HG02973 (cell line): ENCODE measurements around the gene RIMBP2.

Source experiments
- ATAC-seq: cut with Tn5 transposase; IDR thresholded peaks from one replicate; pipeline ENCODE4 v1.9.1; 2021; ENCODE audit warnings: moderate library complexity; ENCODE audit not compliant: unreplicated experiment

Gene RIMBP2

DNA sequence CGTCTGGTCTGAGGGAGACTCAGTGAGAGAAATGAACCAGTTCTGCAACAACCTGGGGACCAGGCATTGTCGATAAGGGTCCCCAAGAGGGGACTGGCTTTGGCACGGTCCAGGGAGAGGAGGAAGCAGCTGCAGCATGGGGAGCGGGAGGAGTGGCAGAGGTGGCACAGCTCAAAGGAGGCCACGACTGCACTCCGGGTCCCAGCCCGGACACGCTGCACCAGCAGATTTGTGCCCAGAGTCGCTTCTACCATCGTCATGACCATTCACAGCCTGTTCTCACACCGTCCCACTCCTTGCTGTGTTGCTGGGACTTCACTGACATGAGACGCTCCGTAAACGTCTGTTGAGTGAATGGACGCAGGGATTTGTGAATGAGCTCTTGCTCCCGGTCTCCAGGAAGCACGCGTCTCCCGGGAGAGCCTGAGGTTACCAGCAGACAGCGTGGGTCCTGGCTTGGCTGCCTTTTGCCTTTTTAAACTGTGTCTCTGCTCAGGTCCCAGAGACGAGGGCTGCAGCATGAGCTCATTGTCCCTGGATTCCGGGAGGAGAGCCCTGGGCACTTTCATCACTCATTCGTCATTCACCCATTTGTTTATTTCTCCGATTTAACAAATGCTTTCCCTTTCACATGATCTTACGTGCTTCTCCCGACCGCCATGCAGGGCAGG is 241.4 kb downstream of the RIMBP2 start:
- ATAC-seq: no peak

DNA sequence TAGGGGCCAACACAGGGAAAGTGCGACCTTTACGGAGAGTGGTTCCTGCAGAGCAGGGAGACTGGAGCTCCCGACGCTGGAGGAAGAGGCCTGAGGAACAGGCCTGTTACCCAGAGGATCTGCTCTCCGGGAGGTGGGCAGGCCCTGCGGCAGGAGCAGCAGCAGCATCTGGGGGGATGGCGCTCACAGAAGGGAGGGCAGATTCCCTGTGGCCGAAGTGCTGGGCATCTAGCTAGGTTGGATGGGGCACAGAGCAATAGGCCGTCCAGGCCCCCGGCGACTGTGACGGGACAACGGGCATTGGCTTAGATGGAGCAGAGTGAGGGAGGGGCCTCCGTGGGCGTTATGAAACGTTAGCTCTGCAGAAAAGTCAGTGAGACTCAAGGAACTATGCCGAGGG is 242.8 kb downstream of the RIMBP2 start:
- ATAC-seq: no peak

DNA sequence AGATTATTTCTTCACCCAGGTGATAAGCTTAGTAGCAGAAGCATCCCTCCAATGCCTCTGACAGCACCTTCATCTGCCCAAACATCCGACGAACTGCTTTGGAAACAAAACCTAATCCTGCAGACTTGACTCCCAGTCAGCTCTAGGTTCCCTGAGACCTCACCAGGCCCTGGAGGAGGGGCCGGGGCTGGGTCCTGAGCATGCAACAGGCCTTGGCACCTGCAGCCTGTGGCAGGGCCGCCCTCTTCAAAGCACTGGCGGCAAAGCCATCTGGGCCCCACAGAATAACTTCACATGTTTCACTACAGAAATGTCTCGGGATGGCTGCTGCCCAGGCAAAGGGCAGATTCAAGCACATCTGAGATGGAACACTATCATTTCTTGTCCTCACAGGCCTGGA is 245.1 kb downstream of the RIMBP2 start:
- ATAC-seq: no peak

DNA sequence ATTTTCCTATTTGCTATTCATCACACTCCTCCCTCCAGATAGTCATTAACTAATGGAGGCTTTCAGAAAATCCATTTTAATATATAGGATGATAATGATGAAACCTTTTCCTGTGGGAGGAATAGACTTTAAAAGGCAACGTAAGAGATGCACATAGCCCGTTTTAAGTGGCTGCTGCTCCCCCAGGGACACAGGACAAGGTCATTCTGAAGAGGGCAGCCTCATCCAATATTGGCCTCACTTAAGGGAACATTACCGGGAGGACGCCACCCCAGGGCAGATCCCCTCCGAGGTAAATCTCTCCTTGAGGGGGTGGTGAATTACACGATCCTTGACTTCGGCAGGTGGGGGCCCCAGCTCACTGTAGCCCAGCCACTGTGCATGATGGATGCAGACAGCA is 246.5 kb downstream of the RIMBP2 start:
- ATAC-seq: no peak

DNA sequence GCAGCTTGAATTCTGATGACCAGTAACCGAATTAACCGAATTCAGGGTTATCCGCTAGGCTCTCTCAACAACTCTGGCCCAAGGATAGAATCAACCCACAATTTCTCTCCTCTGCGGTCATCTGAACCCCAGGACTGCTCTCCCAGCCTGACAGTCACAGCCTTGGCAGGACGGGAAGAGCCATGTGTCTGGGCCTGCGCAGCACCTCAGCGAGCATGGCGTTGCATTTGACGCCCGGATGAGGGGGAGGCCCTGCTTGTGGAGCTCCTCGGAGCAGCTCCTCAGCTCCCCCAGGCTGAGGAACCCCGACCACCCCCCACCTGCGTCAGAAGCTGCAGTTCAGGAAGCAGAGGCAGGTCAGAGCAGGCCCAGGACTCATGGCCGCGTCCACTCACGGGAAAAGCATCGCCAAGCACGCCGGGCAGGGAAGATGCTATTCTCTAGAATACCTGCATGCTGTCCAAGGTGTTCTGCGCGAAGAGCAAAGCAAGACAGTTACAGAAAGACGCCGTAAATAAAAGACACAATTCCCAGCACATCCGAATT is 247.3 kb downstream of the RIMBP2 start:
- no peak for ATAC-seq

DNA sequence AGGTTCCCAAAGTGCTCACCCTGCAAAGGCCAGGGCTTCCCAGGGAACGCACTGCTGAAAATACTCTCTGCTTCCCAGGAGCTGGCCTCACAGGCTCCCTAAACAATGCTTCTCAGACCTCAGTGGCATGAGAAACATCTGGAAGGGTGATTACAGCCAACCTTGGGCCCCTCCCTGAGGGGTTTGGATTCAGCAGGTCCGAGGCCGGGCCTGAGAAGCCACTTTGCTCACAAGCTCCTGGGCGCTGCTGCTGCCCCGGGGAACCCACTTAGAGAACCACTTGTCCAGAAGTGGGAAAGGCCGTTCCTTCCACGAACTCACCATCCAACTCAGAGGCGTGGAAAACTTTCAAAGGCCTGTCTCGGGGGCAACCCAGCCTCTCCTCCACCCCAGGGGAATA is 247.9 kb downstream of the RIMBP2 start:
- no peak for ATAC-seq

DNA sequence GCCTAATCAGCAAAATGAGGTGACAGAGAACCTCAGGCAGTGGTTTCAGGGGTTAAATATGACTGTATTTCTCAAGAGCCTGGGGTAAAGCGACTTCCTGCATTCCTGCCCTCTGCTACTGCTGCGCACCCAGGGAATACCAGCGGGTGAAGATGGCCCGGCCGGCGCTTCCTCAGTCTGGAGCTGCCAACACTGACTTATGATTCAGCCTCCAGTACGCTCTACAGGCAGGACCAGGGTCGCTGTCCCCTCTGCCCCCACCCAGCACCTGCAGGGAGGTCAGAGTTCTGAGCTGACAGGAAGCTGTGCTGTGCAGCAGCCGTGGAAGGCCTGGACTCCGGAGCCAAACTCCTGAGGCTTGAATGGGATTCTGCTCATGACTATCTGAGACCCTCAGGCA is 250.5 kb downstream of the RIMBP2 start:
- ATAC-seq: no peak

DNA sequence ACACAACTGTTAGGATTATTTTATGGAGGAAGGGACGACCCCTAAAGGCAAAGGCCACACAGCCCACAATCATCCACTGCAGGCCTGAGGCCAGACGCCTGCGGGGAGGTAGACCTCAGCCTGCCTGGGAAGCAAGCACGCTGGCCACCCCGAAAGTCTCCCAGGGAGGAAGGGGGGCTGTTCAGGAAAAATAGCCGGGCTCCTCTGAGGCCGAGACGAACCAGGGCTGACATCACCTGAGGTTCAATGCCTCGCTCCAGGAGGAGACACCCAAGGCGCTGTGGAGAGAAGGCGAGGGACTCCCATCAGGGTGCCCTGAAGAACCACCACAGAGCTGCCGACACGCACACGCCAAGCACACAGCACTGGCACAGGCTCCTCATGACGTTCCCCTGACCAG is 251.1 kb downstream of the RIMBP2 start:
- no peak for ATAC-seq

DNA sequence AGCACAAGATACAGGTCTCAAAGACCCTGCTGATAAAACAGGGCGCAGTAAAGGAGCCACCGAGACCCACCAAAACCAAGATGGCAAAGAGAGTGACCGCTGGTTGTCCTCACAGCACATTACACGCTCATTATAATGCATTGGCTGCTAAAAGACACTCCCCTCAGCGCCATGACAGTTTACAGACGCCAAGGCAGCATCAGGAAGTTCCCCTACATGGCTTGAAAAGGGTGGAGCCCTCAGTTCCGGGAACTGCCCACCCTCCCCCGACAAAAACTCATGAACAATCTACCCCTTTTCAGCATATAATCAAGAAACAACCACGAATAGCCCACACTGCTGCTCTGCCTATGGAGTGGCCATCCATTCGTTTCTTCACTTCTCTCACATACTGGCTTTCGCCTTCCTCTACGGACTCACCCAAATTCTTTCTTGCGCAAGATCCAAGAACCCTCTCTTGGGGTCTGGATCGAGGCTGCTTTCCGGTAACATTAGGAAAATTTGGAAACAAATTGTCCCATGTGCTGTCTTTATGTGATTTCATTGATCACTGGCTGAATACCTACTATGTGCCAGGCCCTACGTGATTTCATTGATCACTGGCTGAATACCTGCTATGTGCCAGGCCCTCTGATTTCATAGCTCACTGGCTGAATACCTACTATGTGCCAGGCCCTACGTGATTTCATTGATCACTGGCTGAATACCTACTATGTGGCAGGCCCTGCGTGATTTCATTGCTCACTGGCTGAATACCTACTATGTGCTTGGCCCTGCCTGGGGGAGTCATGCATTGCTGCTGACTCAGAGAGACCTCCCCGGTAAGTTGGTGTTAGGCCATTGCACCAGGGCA is 252.1 kb downstream of the RIMBP2 start:
- no peak for ATAC-seq

DNA sequence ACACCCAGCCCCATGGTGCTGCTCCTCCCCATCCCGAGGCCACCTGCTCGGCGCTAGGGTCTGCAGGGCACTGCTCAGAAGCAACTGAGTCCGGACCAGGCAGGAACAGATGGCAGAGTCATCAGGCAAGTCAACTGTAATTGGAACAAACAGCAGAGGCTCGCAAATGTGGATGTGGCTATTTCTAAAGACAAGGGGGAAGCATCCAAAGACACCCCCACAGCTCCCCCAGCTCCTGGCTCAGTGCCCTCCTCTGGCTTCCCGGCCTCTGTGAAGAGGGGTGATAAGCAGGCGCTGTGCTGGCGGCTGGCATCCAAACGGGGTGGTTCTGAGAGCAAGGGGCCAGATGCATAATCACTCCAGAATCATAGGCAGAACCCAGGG is 252.8 kb downstream of the RIMBP2 start:
- no peak for ATAC-seq

DNA sequence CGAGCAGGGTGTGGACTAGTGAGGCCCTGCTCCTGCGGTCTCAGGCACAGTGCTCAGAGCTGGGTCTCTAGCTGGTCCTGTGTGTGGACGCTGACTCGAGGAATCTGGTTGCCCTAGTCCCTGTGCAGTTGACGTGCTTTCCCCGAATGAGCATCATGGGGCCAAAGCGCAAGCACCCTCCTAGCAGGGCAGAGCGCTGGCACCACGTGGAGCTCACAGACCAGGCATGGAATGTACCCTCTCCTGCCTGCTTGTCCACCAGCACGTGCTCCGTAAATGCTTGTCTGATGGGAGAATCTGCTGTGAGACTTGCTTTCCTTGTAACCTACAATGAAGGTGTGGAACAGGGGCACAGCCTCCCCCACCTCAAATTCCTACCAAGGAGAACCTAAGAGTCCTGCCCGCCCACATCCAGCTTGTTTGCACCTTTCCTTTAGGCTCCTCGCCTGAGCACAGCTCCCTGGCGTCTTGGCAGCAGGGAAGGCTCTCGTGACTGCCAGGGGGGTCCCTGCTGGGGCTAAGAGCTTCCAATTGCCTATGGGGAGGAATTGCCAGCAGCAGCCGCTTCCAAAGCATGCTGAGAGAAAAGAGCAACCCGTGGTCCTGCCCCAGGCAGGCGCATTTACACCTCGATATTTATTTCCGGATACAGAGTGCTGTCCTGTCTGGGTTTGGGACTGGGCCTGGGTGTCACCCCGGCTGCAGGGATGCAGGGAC is 253.4 kb downstream of the RIMBP2 start:
- no peak for ATAC-seq

DNA sequence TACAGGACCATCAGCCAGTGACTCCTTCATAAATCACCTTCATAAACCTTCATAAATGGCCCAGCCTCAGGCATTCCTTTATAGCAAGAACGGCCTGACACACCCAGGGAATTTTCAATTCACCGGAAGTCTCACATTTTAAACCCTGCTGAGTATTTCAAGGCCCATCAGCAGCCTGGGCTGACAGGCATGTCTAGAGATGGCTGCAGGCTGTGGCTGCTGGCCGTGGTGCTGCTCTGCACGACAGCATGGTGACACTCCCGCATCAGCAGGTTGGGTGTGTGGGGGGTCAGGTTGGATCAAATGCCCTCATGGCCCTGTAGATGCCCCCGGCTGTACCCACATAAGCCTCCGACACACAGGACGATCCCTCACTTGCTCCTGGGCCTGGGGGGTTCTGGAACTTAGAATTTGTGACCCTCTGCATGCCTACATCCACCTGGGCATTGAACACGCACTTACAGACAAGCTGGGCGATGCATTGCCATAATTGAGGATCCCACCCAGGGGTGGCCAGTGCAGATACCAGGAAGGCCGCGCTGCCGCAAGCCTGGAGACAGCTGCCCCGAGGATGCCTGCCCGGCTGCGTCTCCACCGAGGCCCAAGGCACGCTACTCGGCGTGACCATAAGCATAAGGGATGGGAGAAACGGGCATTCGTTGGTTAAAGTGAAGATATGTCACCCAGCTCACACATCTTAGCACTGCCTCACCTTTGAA is 254.1 kb downstream of the RIMBP2 start:
- ATAC-seq: no peak

DNA sequence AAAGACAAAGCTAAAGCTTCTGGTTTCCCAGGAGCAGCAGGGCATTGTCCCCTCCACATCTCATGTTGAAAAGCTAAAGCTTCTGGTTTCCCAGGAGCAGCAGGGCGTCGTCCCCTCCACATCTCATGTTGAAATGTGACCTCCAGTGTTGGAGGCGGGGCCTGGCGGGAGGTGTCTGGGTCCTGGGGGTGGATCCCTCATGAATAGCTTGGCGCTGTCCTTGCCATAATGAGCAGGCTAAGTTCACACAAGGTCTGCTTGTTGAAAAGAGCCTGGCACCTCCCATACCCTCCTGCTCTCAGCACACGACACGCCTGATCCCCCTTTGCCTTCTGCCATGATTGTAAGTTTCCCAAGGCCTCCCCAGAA is 254.7 kb downstream of the RIMBP2 start:
- no peak for ATAC-seq

DNA sequence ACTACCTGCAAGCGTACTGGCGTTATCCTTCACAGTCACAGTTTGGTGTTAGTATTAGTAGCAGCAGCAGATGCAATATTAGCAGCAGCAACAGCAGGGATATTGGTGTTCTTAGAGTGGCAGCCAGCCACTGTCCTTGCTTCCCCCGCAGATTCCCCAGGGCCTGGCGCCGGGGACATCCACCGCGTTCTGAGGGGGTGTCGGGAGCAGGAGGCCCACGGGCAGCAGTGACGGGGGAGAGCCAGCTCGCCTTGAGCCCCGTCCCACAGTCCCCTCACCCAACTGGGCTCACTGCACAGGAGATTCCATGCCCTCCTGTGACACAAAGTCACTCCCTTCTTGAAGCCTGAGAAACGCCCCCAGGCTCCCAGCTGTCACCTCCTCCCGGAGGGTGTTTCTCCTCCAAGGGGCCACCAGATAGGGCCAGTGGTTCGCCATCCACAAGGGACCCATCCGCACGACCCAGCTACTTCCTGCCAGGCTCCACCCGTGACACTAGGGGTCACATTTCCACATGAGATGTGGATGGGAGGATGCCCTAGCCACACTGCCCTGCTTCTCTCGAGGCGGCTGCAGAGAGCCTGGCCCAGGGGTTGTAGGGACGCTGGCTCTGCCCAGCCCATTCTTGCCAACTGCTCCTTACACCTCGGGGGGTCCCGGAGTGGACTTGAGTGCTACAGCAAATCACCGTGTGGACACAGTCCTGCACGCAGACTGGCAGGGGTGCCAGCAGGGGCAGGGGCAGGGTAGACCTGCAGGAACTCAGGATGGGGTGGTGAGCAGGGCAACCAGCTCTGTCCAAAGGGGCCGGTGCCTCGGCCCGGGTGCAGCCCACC is 255.3 kb downstream of the RIMBP2 start:
- ATAC-seq: no peak

DNA sequence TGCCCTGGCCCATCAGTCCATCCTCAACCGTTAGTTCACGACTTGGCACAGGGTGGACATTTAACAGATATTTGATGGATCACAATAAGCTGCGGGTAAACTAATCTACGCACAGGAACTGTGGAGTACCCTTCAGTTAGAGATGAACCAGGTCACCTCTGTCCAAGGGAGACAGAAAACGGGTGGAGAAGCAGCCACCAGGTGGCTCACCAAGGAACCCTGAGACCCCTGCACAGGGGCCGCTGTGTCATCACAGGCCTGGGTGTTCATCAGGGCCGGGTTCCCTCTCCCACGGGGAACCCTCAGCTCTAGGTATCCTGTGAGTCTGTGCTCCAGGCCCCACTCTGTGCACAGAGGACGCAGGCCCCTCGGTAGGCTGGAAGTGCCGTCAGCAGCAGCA is 256.2 kb downstream of the RIMBP2 start:
- ATAC-seq: no peak

DNA sequence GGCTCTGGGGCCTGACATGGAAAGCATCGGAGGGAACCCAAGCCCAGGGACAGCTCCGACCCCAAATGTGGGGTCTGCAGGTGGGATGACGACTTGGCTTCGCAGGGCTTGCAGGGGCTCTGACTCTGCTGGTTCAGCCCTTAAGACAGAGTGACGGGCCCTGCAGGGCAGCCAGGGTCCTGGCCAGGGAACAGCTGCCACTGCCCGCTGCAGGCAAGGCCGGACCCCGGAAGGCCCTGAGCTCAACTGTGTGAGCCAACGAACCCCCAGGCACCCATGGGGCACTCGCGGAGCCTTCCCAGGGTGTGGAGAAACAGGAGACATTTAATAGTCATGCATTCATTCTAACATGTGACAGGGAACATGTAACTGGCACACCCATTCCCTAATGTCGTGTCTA is 257.8 kb downstream of the RIMBP2 start:
- no peak for ATAC-seq

DNA sequence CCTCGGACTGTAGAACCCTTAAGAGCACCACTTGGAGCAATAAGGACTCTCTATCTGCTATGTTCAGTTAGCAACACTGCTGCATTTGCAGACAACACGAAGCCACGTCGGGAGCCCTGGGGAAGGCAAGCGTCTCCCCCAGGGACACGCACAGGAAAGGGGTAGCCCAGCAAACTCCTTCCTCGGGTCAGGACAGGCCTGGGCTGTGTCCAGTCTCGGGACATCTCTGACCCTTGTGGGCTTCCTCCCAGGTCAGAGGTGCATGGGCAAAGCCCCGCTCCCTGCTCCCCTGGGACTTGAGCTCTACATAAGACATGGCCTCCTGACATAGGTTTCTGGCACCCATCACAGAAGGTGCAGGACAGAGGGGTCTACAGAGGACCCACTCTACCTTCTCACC is 258.9 kb downstream of the RIMBP2 start:
- no peak for ATAC-seq

DNA sequence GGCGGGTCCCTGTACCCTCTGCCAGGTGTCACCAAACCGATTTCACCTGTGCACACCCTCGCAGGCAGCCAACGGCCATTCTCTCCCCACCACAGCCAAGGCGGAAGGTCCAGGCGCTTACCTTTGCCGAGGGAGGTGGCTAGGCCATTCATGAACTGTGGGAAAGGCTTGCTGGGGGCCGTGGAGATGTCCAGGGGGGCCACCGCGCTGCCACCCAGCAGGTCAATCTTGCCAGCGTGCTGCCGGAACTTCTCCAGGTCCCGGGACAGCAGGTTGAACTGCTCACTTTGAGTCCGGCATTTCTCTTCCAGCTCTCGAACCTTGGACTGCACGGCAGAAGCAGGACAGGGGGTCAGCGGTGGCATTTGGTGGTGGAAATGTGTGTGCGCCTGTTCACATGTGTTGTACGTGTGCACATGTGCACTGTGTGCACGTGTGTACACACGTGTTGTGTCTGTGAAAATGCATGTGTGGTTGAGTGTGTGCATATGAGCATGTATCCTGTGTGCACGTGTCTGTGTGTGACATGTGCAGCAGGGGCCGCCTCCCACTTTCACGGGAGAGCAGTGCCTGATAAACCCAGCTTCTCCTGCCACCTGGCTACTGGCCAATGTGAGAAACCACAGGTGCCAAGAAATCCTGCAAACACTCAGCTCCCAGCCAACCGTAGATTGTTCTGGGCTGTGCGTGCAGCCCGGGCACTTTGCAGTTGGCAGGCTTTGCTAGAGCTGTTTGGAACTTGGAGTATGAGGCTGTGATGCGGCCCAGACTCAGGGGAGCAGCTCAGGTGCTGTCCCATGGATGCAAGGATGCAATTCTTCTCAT is 259.5 kb downstream of the RIMBP2 start:
- no peak for ATAC-seq

DNA sequence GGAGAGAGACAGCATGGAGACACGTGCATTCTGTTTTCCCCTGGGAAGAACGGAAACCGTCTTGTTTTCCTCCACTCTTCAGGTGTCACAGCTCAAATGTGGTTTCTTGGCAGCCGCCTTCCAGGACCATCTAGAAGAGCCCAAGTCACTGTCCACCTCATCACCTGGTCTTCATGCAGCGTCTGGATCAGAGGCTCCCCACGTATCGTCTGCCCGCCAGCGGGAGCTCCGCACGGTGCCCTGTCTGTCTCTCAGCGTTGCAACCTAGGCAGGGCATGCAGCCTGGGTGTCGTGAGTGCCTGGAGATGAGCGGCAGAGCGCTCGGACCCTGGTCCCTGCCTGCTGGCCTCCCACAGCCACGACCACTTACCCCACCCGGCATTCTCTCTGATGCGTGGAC is 260.9 kb downstream of the RIMBP2 start:
- no peak for ATAC-seq
